ENCODE measurements around the gene PAK6.
A peak's percentile ranks its signal among the peaks of the same experiment; 100 is the strongest.

Gene PAK6

GRCh38 chr15:40310001-40310959 lies 71.4 kb downstream of the PAK6 start:
- no peaks in the 10 kb centered on the region for H3K27me3 ChIP-seq (ENCODE audit: insufficient read depth, low read length)
- no peaks in the 10 kb centered on the region for H3K9me3 ChIP-seq (ENCODE audit: low read length)
- H3F3A ChIP-seq (ENCODE audit: insufficient read depth, low read length), result no peaks in the 10 kb centered on the region
- H3K4me2 ChIP-seq (ENCODE audit: low read length), result no peak overlapping the region
- no peaks in the 10 kb centered on the region for H3K36me3 ChIP-seq (ENCODE audit: insufficient read depth, low read length)
- no peak overlapping the region for H3K4me3 ChIP-seq (ENCODE audit: low read depth, low read length, poor library complexity, severe bottlenecking)
- H4K20me1 ChIP-seq (ENCODE audit: insufficient read depth, low read length), result no peaks in the 10 kb centered on the region
- peak; percentile 89 for TF ChIP-seq CTCF (IDR thresholded peaks at IDR 0.05; ENCODE audit: low read length)
- TF ChIP-seq EZH2 (IDR thresholded peaks at IDR 0.05; ENCODE audit: borderline replicate concordance, low read length), result no peak
- no peak overlapping the region for H2AFZ ChIP-seq (ENCODE audit: low read length)
- peaks cover 29% of the 10 kb centered on the region for H3K4me1 ChIP-seq (ENCODE audit: insufficient read depth, low read length, severe bottlenecking)
- no peaks in the 10 kb centered on the region for H3K9me2 ChIP-seq (ENCODE audit: low read depth, low read length)
- H3K9ac ChIP-seq (ENCODE audit: low read length), result no peak overlapping the region
- H3K79me2 ChIP-seq (ENCODE audit: insufficient read depth, low read length), result no peaks in the 10 kb centered on the region
- H3K27ac ChIP-seq (ENCODE audit: low read depth, low read length, poor library complexity, severe bottlenecking), result no peak overlapping the region

- no peaks in the 10 kb centered on the region for H4K20me1 ChIP-seq (ENCODE audit: insufficient read depth, low read length)
- H3F3A ChIP-seq (ENCODE audit: insufficient read depth, low read length), result no peaks in the 10 kb centered on the region
- no peak overlapping the region for H3K9ac ChIP-seq (ENCODE audit: low read length)
- no peaks in the 10 kb centered on the region for H3K9me2 ChIP-seq (ENCODE audit: low read depth, low read length)
- H3K36me3 ChIP-seq (ENCODE audit: insufficient read depth, low read length), result no peaks in the 10 kb centered on the region
- no peak overlapping the region for H3K27ac ChIP-seq (ENCODE audit: low read depth, low read length, poor library complexity, severe bottlenecking)
- no peak overlapping the region for H2AFZ ChIP-seq (ENCODE audit: low read length)
- H3K79me2 ChIP-seq (ENCODE audit: insufficient read depth, low read length), result no peaks in the 10 kb centered on the region
- H3K4me1 ChIP-seq (ENCODE audit: insufficient read depth, low read length, severe bottlenecking), result peaks cover 29% of the 10 kb centered on the region
- no peaks in the 10 kb centered on the region for H3K27me3 ChIP-seq (ENCODE audit: insufficient read depth, low read length)
- no peak overlapping the region for H3K4me2 ChIP-seq (ENCODE audit: low read length)
- TF ChIP-seq EZH2 (IDR thresholded peaks at IDR 0.05; ENCODE audit: borderline replicate concordance, low read length) (no peak), CTCF (IDR thresholded peaks at IDR 0.05; ENCODE audit: low read length) (no peak)
- H3K4me3 ChIP-seq (ENCODE audit: low read depth, low read length, poor library complexity, severe bottlenecking), result no peak overlapping the region
- no peaks in the 10 kb centered on the region for H3K9me3 ChIP-seq (ENCODE audit: low read length)
Observed at GRCh38 chr15:40310993-40311392, 72.1 kb downstream of the PAK6 start.

GRCh38 chr15:40312370-40313158 lies 73.7 kb downstream of the PAK6 start:
- Histone ChIP-seq H3K9ac (ENCODE audit: low read length) (no peak overlapping the region), H3K4me3 (ENCODE audit: low read depth, low read length, poor library complexity, severe bottlenecking) (no peak overlapping the region), H2AFZ (ENCODE audit: low read length) (no peak overlapping the region), H3F3A (ENCODE audit: insufficient read depth, low read length) (no peaks in the 10 kb centered on the region), H3K27me3 (ENCODE audit: insufficient read depth, low read length) (no peaks in the 10 kb centered on the region), H3K9me2 (ENCODE audit: low read depth, low read length) (no peaks in the 10 kb centered on the region), H3K79me2 (ENCODE audit: insufficient read depth, low read length) (no peaks in the 10 kb centered on the region), H3K27ac (ENCODE audit: low read depth, low read length, poor library complexity, severe bottlenecking) (no peak overlapping the region), H3K36me3 (ENCODE audit: insufficient read depth, low read length) (no peaks in the 10 kb centered on the region), H4K20me1 (ENCODE audit: insufficient read depth, low read length) (no peaks in the 10 kb centered on the region), H3K4me1 (ENCODE audit: insufficient read depth, low read length, severe bottlenecking) (peaks cover 25% of the 10 kb centered on the region), H3K4me2 (ENCODE audit: low read length) (no peak overlapping the region), H3K9me3 (ENCODE audit: low read length) (no peaks in the 10 kb centered on the region)
- no peak for TF ChIP-seq EZH2 (IDR thresholded peaks at IDR 0.05; ENCODE audit: borderline replicate concordance, low read length)
- no peak for TF ChIP-seq CTCF (IDR thresholded peaks at IDR 0.05; ENCODE audit: low read length)

Measured in OCI-LY1 (cell line).